BE2C (cell line): ENCODE results near the gene ZDHHC19.
"Not testable (repeated sequence)": the region's sequence is repeated elsewhere in the genome, so short reads cannot be mapped to it uniquely, and the experiment has no call there.

ENCODE experiments used
- DNase-seq: peaks from one replicate; pipeline ENCODE4 v3.0.0-alpha.2; 2020
- H3K27me3 ChIP-seq: fragments of 250-450 bp; sonication (Bioruptor Pico); 2 replicates; pipeline ENCODE4 v1.5.1; 2020; ENCODE audit warnings: mild to moderate bottlenecking
- H3K36me3 ChIP-seq: fragments of 250-450 bp; sonication (Bioruptor Pico); 2 replicates; pipeline ENCODE4 v1.5.1; 2020; ENCODE audit warnings: mild to moderate bottlenecking
- H3K4me1 ChIP-seq: fragments of 250-450 bp; sonication (Bioruptor Pico); 2 replicates; pipeline ENCODE4 v1.5.1; 2020
- H3K4me3 ChIP-seq: 2 replicates; pipeline ENCODE4 v1.5.1; 2011; ENCODE audit warnings: low read depth, low read length
- H3K9me3 ChIP-seq: fragments of 250-450 bp; sonication (Bioruptor Pico); 2 replicates; pipeline ENCODE4 v1.5.1; 2020
- TF ChIP-seq, protein P1 (sequence below): IDR thresholded peaks from 2 replicates; pipeline ENCODE4 v1.5.1; 2012; ENCODE audit warnings: mild to moderate bottlenecking, low read depth, low read length

ZDHHC19 gene

DNA sequence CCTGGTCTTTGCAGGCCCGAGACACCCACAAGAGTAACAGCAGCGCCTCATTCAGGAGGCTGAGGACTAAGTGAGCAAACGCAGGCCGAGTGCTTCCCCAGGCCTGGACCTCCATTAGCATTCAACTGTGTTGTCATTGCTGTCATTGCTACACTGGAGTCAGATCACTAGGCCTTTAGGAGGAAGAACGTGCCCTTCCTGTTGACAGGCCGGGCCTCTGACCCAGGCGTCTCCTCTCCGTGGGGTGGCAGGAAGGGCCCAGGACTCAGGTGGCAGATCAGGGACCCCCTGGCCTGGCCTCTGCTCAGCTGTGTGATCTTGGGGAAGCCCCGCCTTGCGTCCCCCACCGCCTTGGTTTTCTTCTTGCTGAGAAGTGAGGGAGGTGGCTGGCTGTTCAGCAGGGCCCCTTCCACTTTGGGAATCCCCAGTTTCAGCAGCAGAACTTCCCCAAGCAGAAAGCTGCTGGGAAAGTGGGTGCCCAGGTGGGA, 19.1 kb downstream of the ZDHHC19 start:
- Histone ChIP-seq H3K27me3 (no peaks in the 10 kb centered on the region), H3K4me3 (no peak overlapping the region), H3K4me1 (peaks cover 2% of the 10 kb centered on the region), H3K9me3 (no peaks in the 10 kb centered on the region), H3K36me3 (no peaks in the 10 kb centered on the region)
- TF ChIP-seq, protein P1, sequence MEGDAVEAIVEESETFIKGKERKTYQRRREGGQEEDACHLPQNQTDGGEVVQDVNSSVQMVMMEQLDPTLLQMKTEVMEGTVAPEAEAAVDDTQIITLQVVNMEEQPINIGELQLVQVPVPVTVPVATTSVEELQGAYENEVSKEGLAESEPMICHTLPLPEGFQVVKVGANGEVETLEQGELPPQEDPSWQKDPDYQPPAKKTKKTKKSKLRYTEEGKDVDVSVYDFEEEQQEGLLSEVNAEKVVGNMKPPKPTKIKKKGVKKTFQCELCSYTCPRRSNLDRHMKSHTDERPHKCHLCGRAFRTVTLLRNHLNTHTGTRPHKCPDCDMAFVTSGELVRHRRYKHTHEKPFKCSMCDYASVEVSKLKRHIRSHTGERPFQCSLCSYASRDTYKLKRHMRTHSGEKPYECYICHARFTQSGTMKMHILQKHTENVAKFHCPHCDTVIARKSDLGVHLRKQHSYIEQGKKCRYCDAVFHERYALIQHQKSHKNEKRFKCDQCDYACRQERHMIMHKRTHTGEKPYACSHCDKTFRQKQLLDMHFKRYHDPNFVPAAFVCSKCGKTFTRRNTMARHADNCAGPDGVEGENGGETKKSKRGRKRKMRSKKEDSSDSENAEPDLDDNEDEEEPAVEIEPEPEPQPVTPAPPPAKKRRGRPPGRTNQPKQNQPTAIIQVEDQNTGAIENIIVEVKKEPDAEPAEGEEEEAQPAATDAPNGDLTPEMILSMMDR: no peak
- no peak for DNase-seq

DNA sequence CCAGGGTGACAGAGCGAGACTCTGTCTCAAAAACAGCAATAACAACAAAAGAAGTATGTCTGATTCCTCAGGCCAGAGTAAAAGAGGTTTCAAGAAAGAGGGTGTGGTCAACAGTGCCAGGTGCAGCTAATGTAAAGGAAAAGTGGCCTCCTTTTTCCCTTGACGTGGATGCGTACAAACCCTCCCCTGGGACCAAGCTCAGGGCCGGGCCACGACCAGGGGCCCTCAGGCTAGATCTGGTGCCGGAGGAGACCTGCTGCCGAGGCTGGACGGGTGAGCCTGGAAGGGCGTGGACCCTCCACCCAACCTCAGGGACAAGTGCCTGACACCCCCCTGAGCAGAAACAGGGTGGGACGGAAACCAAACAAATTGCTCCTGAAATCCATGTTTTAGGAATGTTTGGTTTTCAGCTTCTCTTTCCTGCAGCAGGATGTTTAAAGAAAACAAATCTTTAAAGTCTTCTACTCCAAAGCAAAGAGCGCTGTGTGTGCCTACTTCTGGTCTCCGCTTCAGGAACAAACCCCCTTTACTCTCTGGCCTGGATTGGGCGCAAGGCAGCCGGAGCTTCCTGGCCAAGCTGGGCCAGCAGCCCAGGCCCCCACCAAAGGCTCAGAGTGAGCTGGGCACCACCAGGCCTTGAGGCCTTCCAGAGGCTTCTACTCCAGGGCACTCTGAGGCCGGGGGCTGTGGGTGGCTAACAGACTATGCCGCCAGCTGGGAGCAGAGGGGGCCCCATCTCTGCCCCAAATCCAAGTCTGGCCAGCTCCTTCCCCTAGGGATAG, 21.4 kb downstream of the ZDHHC19 start:
- no peaks in the 10 kb centered on the region for H3K27me3 ChIP-seq
- DNase-seq: no peak
- no peaks in the 10 kb centered on the region for H3K9me3 ChIP-seq
- H3K4me1 ChIP-seq: peaks cover 2% of the 10 kb centered on the region
- H3K36me3 ChIP-seq: no peaks in the 10 kb centered on the region
- no peak overlapping the region for H3K4me3 ChIP-seq
- TF ChIP-seq, protein P1: no peak

DNA sequence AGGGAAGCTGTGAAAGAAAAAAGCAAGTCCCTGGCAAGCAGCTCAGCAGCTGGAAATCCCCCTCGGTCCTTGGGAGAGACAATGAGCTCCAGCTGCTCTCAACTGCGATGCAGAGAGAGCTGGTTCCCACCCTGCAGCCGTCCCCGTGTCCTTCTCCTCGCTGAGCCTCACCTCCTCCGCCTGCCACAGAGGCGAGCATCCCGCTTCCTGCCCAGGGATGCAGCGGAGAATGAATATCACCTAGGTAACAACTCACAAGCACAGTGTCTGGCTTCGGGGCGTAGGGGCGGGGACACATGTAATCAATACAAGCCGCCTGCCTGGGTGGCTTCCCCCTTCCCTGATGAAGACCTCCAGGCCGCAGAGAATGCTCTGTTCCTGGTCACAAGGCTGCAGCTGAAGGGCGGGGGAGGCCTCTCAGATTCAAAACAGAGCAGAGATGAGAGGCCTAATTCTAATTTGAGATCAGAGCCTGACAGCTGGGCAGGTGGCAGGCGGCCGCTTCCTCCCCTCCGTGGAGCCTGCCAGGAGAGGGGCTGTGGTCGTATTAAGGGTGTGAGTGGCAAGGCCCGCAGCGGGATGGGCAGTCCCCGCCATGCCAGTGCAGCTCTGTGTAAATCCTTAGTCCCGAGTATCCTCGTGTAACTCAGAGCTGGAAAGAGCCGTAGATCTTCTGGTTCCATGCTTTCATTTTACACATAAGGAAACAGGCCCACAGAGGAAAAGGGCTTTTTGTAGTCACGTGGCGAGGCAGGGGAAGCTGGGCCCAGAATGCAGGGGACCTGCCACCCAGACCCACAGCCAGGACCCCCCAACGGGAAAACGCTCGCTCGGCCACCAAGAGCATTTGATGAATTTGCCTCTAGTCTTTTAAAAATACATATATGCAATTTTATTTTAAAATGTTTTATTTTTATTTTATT, 24.3 kb downstream of the ZDHHC19 start:
- no peaks in the 10 kb centered on the region; the same call in 1 of the 2 replicates for H3K4me1 ChIP-seq
- peak overlapping the region; percentile 36 for H3K4me3 ChIP-seq
- TF ChIP-seq, protein P1: no peak
- peak; percentile 73 for DNase-seq
- H3K36me3 ChIP-seq: no peaks in the 10 kb centered on the region
- H3K9me3 ChIP-seq: no peaks in the 10 kb centered on the region
- H3K27me3 ChIP-seq: no peaks in the 10 kb centered on the region

DNA sequence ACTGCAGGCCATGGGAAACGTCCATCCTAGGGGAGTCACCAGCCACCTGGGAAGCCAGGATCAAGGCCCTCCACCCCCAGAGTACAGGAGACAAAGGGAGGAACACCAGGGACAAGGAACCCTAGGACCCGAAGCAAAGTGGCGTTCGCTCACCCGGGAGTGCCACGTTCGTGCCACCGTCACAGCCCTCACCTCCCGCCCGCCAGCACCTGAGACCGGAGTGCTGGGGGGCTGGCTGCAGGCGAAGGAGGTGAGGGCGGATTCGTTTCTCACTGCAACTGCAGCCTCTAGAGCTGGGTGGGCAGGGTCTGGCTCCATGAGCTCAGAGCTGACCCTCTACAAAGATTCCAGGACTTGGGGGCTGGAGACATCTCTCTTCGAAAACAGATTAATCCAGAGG, 26.3 kb downstream of the ZDHHC19 start:
- no peak for DNase-seq
- Histone ChIP-seq H3K36me3 (no peaks in the 10 kb centered on the region), H3K27me3 (no peaks in the 10 kb centered on the region), H3K9me3 (no peaks in the 10 kb centered on the region), H3K4me3 (no peak overlapping the region), H3K4me1 (no peaks in the 10 kb centered on the region; the same call in 1 of the 2 replicates)
- TF ChIP-seq, protein P1: no peak

DNA sequence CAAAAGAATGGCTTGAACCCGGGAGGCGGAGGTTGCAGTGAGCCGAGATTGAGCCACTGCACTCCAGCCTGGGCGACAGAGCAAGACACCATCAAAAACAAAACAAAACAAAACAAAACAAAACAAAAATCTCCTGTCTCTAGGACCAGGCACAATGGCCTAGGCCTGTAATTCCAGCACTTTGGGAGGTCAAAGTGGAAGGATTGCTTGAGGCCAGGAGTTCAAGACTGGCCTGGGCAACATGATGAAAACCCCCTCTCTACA, 27.1 kb downstream of the ZDHHC19 start:
- H3K9me3 ChIP-seq, DNase-seq, H3K27me3 ChIP-seq, H3K4me1 ChIP-seq, H3K36me3 ChIP-seq, H3K4me3 ChIP-seq: not testable (repeated sequence)

DNA sequence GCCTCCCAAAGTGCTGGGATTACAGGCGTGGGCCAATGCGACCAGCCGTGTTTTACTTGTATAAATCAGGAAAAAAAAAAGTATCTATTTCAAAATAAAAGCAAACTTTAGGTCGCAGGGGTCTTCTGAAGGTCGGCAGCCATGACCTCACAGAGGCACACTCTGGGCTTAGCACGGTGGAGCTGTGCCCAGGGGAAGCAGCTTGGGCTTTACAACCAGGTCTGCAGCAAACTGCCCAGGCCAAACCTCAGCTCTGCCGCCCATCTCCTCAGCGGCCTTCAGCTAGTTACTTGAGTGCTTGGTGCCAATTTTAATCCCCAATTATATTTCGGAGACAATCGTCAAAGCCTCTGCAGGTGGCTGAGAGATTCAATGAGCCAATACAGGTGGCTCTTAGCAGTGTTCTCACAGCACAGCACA, 30.1 kb downstream of the ZDHHC19 start:
- TF ChIP-seq, protein P1: no peak
- Histone ChIP-seq H3K9me3 (no peaks in the 10 kb centered on the region), H3K36me3 (no peaks in the 10 kb centered on the region), H3K27me3 (no peaks in the 10 kb centered on the region), H3K4me3 (no peak overlapping the region), H3K4me1 (no peaks in the 10 kb centered on the region)
- DNase-seq: no peak
